Lower leg skin (tissue), 3 donors: ENCODE measurements around the gene SLC6A12.

Experiments
- CTCF ChIP-seq, 3 donors: fragments of 450-650 bp; IDR thresholded peaks; one replicate each; pipeline ENCODE4 v1.5.1; 2016; ENCODE audit warnings: antibody characterized with exemption in 3 of 3, mild to moderate bottlenecking in 3 of 3, moderate library complexity in 2 of 3
- POLR2A ChIP-seq, 2 donors: fragments of 450-650 bp; IDR thresholded peaks; one replicate each; pipeline ENCODE4 v1.6.1; 2016 to 2017; ENCODE audit warnings: antibody characterized with exemption in 2 of 2, mild to moderate bottlenecking in 1 of 2, moderate library complexity in 1 of 2

DNA sequence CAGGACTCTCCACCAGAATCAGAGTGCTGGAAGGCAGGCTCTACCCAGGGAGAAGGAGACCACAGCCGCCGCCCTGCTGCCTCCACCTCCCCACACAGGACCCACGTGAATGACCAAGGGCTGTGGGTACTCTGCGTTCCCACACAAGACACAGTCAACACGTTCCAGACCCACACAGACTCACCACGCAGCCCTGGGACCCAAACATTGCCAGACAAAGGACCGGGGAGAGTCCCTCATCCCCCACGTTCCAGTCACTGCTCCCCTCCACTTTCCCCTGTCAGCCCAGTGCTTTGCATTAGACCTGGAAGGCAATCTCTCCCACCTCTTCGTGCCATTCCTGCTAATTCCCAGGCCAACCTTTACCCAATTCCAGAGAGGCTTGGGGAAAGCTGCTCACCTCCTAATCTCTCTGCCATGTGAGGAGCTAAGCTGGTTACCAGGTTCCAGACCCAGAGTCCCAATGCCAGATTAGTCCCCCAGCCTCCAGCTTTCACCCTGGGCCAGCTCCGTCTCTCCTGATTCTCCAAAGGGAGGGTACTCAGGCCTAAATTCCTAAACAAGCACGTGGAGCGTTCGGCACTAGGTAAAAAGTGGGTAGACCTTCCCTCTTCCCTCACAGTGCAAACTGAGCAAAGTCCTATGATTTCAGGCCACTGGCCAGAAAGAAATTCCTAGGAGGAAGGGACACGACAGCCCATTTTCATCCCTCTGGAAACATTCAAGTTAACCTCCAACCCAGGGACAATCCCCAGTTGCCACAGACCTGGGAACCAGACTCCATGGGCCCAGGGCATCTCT, 43.8 kb upstream of the SLC6A12 start:
- TF ChIP-seq CTCF (IDR thresholded peaks at IDR 0.05) = no peak
- TF ChIP-seq POLR2A (IDR thresholded peaks at IDR 0.05) = no peak
